Mucosa of gallbladder (tissue), 1 donor: Measurements from ENCODE around the gene SCRT2. TPM values are rescaled to one million over a fixed set of nuclear protein-coding genes. Genes with fewer than 3 reads are reported as not detected.
A peak's percentile ranks its signal among the peaks of the same experiment; 100 is the strongest.
"Not testable (repeated sequence)": the region's sequence is repeated elsewhere in the genome, so short reads cannot be mapped to it uniquely, and the experiment has no call there.

ENCODE experiments used
- DNase-seq: peaks from one replicate; pipeline ENCODE4 v3.0.0-alpha.2; 2020; ENCODE audit warnings: low spot score
- total RNA-seq: library from RNA; stranded (reverse); gene quantifications from one replicate; pipeline ENCODE4 v1.2.1, GENCODE V29; 2021
- donor health status: DM: no; HTN: no; CAD: no.

Gene SCRT2
- not detected for total RNA-seq

DNA sequence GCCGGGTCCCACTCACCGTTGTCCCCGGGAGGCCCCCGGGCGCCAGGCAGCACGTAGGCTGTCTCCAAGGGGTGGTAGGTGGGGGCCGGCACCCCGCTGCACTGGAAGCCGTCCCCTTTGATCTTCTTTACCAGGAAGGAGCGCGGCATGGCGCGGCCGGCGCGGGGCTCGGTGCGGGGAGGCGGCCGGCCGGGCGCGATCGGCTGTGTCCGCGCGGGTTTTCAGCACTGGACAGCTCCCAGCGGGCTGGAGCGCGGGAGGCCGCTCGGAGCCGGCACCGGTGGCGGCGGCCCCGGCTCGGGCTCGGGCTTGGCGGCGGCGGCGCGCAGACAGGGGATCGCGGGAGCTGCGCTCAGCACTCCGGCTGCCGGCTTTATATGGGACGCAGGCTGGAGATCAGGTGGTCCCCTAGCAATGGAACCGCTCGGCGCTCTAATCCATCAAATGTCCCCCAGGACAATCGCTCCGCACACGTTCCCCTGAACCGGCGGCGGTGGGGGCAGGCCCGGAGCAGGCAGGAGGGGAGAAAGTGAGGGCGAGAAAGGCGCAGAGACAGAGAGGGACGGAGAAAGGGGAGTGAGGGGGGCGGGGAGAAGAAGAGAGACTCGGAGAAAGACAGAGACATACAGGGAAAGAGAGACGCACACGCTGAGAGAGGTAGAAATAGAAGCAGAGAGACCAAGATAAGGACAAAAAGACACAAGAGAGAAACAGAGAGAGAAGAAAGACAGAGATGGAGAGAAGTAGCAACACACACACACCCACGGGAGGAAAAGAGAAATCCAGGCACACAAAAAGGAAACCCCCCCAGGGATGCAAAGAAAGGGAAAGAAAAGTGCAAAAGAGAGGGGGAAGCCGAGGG lies at the start of gene SCRT2:
Gene SCRT2 (minus strand): TSS at position 350 of the 862 bp plus-strand sequence. CDS start 201 bp downstream, at position 149.
- DNase-seq = peak; percentile 85

DNA sequence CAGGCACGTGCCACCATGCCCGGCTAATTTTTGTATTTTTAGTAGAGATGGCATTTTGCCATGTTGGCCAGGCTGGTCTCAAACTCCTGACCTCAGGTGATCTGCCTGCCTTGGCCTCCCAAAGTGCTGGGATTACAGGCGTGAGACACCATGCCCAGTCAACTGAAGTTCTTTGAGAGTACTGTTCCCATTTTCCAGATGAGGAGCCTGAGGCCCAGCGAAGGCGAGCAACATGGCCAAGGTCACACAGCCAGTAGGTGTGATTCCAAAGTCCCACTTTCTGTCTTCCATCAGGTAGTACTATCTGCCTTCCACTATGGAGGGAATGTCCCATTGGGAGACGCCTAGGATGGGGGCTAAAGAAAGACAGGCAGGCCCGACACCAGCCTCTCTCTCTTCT lies 49.2 kb upstream of the SCRT2 start:
- DNase-seq = not testable (repeated sequence)

DNA sequence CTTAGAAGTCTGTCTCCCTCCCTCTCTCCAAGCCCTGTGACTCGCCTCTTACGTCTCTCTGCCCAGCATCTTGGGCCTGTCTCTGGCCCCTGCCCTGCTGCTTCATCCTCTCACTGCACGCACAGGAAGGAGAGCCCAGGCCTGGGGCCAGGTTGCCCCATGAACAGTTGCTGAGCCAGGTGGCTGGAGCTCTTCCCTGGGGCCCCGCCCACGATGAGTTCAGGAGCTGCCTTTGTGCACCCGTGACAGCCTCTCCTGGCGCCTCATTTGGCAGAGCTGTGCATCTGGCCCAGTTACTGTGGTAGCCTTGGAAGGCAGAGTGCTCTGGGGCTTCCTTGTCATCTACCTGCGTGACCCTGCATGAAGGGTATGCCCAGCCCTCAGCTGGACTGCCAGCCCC lies 48.2 kb upstream of the SCRT2 start:
- no peak for DNase-seq

DNA sequence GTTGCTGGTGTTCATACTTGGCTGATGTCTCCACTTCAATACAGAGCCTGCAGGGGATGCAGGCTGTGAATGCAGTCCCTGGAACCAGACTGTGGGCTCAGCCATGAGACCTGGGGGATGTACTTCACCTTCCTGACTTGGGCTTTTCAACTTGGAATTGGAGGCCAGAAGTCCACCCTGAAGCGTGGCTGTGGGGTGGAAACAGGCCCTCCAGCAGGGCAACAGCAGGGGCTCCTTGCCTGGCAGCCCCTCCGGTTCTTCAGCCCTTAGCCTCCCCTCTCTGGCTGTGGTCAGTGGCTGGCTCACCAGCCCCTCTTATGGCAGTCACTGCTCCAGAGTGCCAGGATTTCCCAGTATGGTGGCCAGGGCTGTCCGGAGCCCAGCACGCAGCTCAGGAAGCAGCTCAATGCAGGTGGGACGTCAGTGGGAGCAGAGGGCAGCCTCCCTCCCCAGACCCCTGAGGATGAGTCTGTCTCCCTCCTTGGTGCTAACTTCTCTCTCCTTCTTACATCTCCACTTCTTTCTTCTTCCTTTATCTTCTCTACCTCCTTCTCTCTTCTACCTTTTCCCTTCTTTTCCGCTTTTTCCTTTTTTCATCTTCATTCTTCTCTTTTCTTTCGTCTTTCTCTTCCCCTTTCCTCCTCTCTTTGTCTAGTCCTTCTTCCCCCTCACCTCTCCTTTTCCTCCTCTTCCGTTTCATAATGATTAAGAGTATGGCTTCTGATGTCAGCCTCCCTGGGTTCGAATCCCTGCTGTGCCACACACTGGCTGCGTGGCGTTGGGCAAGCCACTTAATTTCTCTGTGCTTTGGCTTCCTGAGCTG lies 47.4 kb upstream of the SCRT2 start:
- DNase-seq = no peak

DNA sequence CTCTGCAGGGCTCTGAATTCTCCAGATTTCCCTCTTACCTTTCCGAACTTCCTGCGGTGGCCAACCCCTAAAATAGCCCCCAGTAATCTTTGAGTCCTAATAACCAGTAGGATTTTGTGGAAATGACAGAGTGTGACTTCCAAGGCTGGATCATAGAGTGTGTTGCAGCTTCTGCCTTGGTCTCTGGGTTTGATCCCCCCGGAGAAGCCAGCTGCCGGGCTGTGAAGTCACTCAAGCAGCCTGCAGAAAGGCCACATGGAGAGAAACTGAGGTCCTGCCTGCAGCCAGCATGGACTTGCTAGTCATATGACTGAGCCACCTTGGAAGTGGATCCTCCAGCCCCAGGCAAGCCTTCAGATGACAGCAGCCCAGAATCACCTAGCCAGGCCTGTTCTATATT lies 46.3 kb upstream of the SCRT2 start:
- DNase-seq = no peak

DNA sequence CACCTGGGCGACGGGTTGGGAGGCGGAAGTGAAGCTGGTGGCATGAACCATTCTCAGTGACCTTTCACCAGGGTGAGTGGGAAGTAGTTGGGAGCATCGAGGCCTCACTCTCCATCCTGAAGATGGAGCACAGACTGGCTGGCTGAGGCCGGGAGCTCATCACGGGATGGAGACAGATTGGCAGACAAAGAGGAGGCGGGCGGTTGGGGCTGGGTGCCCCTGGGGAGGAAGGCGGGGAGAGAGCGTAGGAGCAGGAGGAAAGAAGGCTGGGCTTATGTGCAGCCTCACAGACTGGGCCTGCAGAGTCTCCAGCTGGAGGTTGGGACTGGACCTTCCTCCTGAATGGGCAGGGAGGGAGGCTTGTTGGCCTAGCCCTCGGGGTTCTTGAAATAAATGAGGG lies 44.2 kb upstream of the SCRT2 start:
- no peak for DNase-seq

DNA sequence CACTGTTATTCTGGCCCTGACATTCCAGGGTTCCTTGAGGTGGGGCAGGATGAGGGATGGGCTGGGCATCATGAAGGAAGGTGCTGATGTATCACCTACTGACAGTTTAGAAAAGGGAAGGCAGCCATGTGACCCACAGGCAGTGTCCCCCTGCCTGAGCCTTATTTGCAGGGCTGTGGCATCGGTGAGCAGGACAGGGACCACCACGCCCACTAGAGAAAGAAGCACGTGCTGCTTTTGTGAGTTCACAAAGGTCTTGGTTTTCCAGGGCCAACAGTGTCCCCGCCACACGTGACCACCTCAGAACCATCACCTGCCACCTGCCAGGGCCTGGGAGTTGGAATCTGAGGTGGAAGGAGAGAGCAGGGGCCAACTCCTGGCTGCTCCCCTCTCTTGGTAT lies 43.5 kb upstream of the SCRT2 start:
- no peak for DNase-seq

DNA sequence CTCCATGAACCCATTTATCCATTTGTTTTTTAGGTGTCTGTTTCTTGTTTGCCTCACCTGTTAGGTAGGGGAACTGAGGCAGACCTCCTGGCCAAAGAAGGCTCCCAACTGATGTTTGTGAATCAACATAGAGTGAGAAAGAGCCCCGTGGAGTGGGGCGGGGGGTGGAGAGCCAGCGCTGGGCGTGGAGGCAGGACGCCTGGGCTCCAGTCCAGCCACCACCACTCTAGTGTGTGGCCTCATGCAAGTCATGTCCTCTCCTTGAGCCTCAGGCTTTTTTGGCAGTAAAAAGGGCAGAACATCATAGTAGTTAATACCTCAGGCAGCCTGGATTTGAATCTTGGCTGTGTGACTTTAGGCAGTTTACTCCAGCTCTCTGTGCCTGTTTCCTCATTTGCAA lies 42.2 kb upstream of the SCRT2 start:
- DNase-seq = no peak

DNA sequence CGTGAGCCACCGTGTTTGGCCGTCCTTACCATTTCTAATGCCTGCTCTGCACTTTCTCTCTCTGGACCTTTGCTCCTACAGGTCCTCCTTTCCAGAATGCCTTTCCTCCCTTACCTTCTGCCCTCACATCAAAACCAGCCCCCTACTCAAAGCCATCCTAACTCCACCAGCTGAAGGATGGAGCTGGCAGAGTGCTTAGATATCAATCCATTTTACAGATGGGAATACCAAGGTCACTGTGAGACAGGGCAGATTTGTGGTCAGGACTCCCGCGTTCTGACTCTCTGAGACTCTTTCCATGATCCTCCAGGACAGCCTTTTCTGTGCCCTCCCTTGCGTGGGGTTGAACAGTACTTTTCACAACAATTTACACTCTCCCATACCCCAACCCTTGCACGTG lies 41.7 kb upstream of the SCRT2 start:
- no peak for DNase-seq

DNA sequence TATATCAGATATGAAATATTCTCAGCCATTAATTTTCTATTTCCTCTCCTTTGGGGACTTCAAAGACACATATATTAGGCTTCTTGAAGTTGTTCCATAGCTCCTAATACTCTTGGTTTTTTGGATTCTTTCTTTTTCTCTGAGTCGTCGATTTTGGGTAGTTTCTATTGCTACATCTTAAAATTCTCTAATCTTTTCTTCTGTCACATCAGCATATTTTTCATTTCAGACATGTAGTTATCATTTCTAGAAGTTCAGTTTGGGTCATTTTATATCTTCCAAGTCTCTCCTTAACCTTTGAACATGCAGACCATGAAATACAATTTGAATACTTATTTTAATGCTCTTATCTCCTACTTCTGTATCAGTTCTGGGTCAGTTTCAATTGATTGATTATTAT lies 38.9 kb upstream of the SCRT2 start:
- no peak for DNase-seq

DNA sequence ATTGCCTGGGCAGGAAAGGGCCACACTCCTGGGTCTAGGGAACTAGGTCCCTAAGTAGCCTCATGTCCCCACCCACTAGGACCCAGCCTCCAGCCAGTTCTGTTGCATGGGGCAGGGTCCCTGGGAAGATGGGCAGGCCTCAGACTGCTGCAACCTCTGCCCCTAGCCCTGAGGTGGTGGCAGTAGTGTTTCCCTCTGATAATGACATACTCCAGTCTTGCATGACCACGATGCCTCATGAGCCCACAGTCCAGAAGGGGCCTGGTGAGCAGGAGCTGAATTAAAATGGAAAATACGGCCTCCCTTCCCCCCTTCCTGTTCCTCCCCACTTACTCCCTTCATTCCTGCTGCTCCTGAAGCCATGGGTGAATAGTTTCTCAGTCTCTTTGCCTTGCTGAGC lies 36.0 kb upstream of the SCRT2 start:
- DNase-seq = no peak

DNA sequence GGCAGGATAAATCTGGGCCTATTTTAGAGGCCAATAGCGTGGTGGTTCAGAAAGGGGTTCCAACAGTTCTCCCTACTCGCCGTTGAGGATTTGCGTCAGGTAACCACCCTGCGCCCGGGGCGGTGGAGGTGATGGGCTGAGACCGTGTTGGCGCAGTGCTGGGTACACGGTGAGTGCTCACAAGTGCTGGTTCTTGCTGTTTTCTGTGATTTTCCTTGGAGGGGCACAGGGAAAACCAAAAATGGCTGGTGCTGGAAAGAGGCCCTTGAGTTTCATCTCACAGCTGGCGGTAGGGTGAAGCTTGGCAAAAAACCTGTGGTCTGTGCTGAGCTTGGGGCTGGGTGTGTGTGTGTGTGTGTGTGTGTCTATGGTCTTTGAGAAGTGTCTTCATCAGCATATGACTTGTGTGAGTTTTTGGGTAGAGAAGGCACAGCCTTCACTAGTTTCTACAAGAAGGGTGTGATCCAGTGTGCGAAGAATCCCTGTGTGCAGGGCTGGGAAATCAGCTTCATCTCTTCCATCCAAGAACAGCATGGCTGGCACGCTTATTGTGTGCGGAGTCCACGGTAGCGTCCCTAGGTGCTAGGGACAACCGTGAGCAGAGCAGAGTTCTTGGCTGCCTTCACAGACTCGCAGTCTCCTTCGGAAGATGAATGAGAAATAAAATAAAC lies 35.3 kb upstream of the SCRT2 start:
- DNase-seq = no peak

DNA sequence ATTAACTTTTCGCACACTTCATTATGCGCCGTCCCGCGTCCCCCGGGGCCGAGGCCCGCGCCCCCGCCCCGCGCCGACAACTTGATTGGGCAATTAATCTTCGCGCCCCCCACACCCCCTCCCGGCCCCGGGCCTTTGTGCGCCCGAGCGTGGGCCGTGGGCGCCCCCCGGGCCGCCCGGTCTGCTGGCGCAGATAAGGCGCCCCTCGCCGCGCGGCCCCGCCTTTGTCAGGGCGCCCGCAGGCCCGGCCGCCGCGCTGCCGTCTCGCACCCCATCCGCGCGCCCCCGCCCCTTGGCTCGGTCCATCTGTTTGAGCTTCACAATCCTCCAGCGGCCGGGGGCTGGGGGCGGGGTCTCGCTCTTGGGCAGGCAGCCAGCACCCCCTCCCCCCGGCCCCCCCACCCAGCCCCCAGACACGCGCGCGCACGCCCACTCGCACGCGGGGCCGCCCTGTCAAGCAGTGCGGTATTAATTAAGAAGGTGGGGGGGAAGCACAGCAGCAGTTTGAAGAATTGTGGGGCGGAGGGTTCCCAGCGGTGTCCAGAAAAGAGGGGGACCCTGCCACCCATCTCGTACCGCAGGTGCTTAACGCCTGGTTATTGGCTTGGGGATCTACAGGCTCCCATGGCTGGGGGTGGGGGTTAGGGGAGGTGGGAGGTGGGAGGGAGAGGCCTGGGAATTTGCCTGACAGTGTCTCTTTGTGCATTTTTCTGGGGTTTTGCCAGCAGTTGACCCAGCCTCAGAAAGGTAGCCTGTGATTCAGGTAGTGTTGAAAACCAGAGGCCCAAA lies 34.6 kb upstream of the SCRT2 start:
- no peak for DNase-seq

DNA sequence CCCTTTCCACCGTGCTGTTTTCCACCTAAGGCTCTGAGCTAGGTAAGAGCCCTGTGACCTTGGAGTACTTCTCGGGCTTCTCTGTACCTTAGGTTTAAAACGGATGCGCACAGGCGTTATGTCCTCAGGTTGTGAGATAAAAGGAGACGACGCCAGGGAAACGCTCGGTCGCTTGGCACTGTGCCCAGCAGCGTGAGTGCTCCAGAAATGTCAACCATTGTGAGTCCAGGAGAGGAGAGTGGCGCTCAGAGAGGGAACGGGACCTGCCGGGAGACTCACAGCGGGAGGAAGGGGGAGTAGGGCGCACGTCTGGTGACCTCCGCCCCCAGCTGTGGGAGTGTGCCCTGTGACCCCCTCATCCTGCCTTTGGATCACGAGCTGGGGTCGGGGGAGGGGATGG lies 33.8 kb upstream of the SCRT2 start:
- peak; percentile 39 for DNase-seq

DNA sequence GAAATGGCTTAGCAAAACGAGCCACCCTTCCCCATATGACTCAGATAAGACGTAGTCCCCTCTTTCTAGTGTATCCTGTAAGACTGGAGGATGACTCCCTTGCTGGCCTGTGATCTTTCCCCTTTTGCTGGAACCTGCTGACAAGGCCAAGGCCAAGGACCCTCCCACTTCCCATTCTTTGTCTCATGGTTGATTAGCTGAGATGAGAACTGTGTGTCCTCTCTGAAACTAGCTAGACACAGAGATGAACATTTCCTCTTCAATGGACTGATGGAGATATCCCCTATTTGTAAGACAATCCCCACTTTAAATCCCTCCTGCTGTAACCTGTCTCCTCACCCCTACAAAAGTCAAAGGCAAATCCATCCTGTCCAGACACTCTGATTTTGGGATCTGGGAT lies 33.4 kb upstream of the SCRT2 start:
- DNase-seq = no peak

DNA sequence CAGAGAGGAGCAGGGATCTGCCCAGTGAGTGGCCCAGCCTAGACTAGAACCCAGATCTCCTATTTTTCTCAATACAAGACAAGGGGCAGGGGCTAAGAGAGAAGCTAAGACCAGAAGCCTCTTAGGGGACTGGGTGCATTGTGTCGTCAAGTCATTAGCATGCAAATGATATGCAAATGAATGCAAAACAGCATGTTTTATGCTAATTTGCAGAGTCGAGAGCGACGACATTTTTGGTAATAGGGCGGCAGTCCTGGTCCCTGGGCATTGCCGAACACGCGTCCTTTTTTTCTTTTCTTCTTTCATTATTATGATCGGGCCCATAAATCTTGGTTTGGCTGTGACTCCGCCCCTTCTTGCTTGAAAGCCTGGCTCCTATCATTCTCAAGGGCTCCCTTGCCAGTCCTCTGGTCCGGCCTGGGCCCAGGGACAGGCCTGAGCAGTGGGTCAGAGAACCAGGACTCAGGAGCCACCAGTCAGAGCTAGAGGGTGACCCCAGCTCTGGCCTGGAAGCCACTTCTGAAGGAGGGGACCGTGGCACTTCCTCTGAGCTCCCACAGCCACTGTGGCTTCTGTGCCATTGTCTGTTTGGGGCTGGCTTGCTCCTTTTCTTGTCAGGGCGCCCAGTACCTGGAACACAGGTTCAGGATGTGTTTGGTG lies 32.0 kb upstream of the SCRT2 start:
- no peak for DNase-seq

DNA sequence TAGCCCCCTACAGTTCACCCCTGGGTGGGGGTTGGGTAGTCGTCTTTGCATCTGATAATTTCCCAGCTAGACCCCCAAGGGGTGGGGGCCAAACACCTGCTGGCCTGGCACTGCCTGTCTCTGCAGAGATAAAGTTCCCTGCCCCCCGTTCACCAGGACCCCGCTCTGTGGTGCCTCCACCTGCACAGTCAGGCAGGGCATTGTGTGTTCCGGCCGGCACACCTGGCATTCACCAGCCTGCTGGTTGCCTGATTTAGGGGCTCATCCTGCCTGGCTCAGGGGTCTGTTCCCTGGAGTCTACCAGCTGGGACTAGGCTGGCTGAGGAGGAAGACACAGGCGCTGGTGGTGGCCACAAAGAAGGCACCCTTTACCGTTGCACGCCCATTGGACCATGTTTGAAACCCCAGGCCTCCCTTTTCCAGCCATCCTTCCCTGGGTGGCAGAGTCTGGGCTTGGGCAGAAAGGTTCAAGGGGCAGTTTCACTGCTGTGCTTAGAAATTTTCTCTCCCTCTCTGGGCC lies 30.8 kb upstream of the SCRT2 start:
- no peak for DNase-seq

DNA sequence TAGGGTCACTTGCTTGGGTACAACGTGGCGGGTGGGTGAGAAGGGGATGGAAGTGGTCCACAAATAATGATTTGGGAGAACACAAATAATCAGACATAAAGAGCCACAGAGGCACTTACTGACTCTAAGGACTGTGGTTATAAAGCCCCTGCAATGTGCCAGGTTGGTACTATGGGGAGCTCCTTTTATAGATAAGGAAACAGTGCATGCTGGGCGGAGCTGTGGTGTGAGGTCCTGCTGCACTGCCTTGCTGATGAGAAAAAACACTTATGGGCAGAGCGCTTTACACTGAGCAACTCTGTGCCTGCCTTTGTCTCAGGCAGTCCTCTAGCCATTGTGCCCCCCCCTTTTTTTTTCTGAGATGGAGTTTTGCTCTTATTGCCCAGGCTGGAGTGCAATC lies 29.1 kb upstream of the SCRT2 start:
- DNase-seq = no peak

DNA sequence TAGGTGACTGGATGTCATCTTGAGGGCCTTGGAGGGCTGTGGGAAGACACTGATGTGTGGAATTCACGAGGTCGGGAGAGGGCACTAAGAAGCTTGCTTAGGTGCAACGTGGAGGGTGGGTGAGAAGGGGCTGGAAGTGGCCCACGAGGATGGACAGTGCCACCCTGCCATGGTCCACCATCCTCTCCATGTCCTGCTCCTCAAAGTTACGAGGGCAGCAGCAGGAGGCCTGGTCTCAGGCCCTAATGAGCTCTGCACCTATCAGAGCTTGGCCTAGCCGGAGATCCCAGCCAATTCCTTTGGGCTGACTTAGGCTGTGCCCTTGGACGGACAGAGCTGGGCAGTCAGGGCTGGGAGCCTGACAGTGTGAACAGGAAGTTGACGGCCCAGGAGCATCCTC lies 27.8 kb upstream of the SCRT2 start:
- DNase-seq = no peak

DNA sequence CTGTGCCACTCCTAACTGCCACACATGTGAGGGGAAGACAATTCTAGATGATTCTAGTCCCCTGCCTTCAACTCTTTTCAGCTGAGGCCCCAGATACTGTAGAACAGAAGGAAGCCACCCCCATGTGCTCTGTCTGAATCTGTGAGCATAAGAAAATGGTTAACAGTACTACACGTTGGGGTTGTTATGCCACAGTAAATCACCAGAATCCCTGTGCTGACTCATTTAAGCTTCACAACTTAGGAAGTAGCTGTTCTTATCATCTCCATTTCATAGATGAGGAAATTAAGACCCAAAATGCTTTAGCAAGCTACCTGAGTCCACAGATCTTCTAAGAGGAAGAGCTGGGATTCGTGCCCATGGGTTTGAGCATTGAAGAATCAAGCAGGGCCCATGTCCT lies 27.4 kb upstream of the SCRT2 start:
- DNase-seq = no peak
